ENCODE results near the gene ZNF79. TPM values are rescaled to one million over a fixed set of nuclear protein-coding genes. Genes with fewer than 3 reads are reported as not detected.

Gene ZNF79
- total RNA-seq, 4 donors from 2014 or later = 5.3 to 16.3 (median 12.7) TPM

- Histone ChIP-seq H3K4me1 (peaks cover 3 to 44% (median 20%) of the 10 kb centered on the region in 3 donors), H3K27me3 (no peaks in the 10 kb centered on the region), H3K36me3 (peaks cover 0 to 66% of the 10 kb centered on the region in 2 donors), H3K27ac (peak overlapping the region; percentile 77 to 98 (median 92)), H3K9me3 (no peaks in the 10 kb centered on the region), H3K4me3 (peak overlapping the region; percentile 61 to 87)
- TF ChIP-seq, protein P1, sequence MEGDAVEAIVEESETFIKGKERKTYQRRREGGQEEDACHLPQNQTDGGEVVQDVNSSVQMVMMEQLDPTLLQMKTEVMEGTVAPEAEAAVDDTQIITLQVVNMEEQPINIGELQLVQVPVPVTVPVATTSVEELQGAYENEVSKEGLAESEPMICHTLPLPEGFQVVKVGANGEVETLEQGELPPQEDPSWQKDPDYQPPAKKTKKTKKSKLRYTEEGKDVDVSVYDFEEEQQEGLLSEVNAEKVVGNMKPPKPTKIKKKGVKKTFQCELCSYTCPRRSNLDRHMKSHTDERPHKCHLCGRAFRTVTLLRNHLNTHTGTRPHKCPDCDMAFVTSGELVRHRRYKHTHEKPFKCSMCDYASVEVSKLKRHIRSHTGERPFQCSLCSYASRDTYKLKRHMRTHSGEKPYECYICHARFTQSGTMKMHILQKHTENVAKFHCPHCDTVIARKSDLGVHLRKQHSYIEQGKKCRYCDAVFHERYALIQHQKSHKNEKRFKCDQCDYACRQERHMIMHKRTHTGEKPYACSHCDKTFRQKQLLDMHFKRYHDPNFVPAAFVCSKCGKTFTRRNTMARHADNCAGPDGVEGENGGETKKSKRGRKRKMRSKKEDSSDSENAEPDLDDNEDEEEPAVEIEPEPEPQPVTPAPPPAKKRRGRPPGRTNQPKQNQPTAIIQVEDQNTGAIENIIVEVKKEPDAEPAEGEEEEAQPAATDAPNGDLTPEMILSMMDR (IDR thresholded peaks at IDR 0.05) = no peak
- TF ChIP-seq EP300 (IDR thresholded peaks at IDR 0.05) (no peak), POLR2A (IDR thresholded peaks at IDR 0.05) (no peak), POLR2AphosphoS5 (IDR thresholded peaks at IDR 0.05) (no peak)
- peak; percentile 32 for ATAC-seq
- WGBS, 2 donors (ENCODE audit: low coverage in 1 of 2) = 0 to 13% methylated on average over 3 to 4 of the region's 29 CpGs
Measured at GRCh38 chr9:127451858-127452656, 27.9 kb downstream of the ZNF79 start.

DNA sequence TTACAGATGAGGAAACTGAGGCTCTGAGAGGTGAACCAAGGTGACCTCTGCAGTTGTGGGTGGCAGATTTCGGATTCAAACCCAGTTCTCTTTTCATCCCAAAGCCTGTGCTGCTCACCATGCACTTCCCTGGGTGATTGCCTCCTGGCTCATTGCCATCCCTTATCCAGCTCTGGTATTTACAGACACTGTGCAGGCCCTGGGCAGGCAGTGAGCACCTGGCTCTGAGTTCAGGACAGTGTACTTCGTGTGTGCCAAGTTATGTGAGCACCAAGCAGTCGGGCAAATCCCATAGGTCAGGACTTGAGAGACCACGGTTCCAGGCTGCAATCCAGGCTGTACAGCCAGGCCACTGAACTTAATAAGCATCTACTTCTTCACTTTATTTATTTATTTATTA lies 28.5 kb downstream of the ZNF79 start:
- no peak for ATAC-seq
- no peak for TF ChIP-seq POLR2A (IDR thresholded peaks at IDR 0.05)
- TF ChIP-seq POLR2AphosphoS5 (IDR thresholded peaks at IDR 0.05) = peak; percentile 71
- no peaks in the 10 kb centered on the region for H3K9me3 ChIP-seq
- H3K4me3 ChIP-seq = peak overlapping the region in 1 of 2 donors; percentile 87
- H3K4me1 ChIP-seq = peaks cover 3 to 44% (median 20%) of the 10 kb centered on the region in 3 donors
- H3K27me3 ChIP-seq = no peaks in the 10 kb centered on the region
- H3K27ac ChIP-seq = peak overlapping the region in 3 of 4 donors; percentile 90 to 98 (median 93)
- H3K36me3 ChIP-seq = peaks cover 0 to 66% of the 10 kb centered on the region in 2 donors
- 33 to 50% methylated on average over 2 of the region's 4 CpGs for WGBS, 2 donors (ENCODE audit: low coverage in 1 of 2)

- ATAC-seq = no peak
- Histone ChIP-seq H3K4me1 (peaks cover 0 to 25% (median 5%) of the 10 kb centered on the region in 3 donors), H3K36me3 (peaks cover 0 to 71% of the 10 kb centered on the region in 2 donors), H3K27me3 (no peaks in the 10 kb centered on the region), H3K27ac (no peak overlapping the region), H3K4me3 (no peak overlapping the region), H3K9me3 (no peaks in the 10 kb centered on the region)
- TF ChIP-seq POLR2AphosphoS5 (IDR thresholded peaks at IDR 0.05) (no peak), POLR2A (IDR thresholded peaks at IDR 0.05) (no peak), EP300 (IDR thresholded peaks at IDR 0.05) (no peak)
- TF ChIP-seq, protein P1 (IDR thresholded peaks at IDR 0.05) = peak in 1 of 4 experiments; percentile 29
- 63 to 80% methylated on average over 3 to 4 of the region's 6 CpGs for WGBS, 2 donors (ENCODE audit: low coverage in 1 of 2)
Measured at GRCh38 chr9:127455324-127455992, 31.3 kb downstream of the ZNF79 start.

DNA sequence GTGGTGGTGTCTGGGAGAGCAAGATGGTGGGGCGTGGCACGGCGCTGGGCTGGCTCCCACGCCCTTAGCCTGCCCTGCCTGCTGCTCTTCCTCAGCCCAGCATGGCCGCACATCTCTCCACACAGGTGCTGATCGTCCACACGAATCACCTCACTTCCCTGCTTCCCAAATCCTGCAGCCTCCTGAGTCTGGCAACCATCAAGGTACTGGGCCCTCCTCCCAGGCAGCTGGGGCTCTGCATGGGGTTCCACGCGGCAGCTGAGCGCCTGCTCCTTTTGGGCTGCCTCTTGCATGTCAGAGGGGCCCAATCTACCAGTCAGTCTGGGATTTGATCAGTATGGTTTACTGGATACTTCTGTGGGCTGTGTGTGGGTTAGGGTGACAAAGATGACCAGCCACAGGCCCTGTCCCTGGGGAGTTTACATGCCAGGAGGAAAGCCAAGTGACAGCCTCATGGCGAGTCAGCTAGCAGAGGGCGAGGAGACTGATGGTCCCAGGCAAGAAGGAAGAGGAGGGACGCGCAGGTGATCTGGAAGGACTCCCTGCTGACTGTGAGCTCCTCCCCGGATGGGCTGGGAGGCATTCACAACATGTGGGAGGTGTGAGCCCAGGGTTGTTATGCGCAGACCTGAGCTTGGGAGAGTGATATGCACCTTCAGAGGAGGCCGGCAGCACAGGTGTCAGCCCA lies 33.2 kb downstream of the ZNF79 start:
- H3K9me3 ChIP-seq = no peaks in the 10 kb centered on the region
- H3K4me1 ChIP-seq = peaks cover 0 to 15% (median 3%) of the 10 kb centered on the region in 3 donors
- H3K36me3 ChIP-seq = peaks cover 0 to 90% of the 10 kb centered on the region in 2 donors
- TF ChIP-seq, protein P1 (IDR thresholded peaks at IDR 0.05) = no peak
- TF ChIP-seq EP300 (IDR thresholded peaks at IDR 0.05) (no peak), POLR2AphosphoS5 (IDR thresholded peaks at IDR 0.05) (no peak), POLR2A (IDR thresholded peaks at IDR 0.05) (no peak)
- H3K27ac ChIP-seq = no peak overlapping the region
- ATAC-seq = no peak
- H3K27me3 ChIP-seq = no peaks in the 10 kb centered on the region
- WGBS, 2 donors (ENCODE audit: low coverage in 1 of 2) = 70 to 86% methylated on average over 1 to 5 of the region's 17 CpGs
- H3K4me3 ChIP-seq = no peak overlapping the region

GRCh38 chr9:127458921-127459320 lies 34.7 kb downstream of the ZNF79 start:
- ATAC-seq = no peak
- Histone ChIP-seq H3K4me1 (no peaks in the 10 kb centered on the region), H3K36me3 (peaks cover 0 to 100% of the 10 kb centered on the region in 2 donors)

More at GRCh38 chr9:127458921-127459320, 34.7 kb downstream of the ZNF79 start:
- Histone ChIP-seq H3K27me3 (no peaks in the 10 kb centered on the region), H3K27ac (no peak overlapping the region), H3K9me3 (no peaks in the 10 kb centered on the region), H3K4me3 (no peak overlapping the region)
- 54 to 76% methylated on average over 5 to 7 of the region's 9 CpGs for WGBS, 2 donors (ENCODE audit: low coverage in 1 of 2)
- TF ChIP-seq POLR2A (IDR thresholded peaks at IDR 0.05) = no peak
- no peak for TF ChIP-seq POLR2AphosphoS5 (IDR thresholded peaks at IDR 0.05)
- TF ChIP-seq, protein P1 (IDR thresholded peaks at IDR 0.05) = no peak
- TF ChIP-seq EP300 (IDR thresholded peaks at IDR 0.05) = no peak
